ENCODE measurements around the gene TC2N. TPM values are rescaled to one million over a fixed set of nuclear protein-coding genes. Genes with fewer than 3 reads are reported as not detected.

Gene TC2N
- total and polyA plus RNA-seq, 2 of the 4 experiments (the other 2 are of a cell fraction), result 0.03 to 0.18 TPM

- H2BK15ac ChIP-seq (ENCODE audit: low read depth, low read length), result no peak overlapping the region
- in situ Hi-C loops (cut with MboI; ENCODE audit: low sequenced_read_pairs), result no loop called here
- ATAC-seq (ENCODE audit: low read depth) (no peak), DNase-seq (no peak)
- no CpG with 5 or more reads among the region's 3 CpGs for WGBS, 2 experiments (ENCODE audit: extremely low coverage in 2 of 2, insufficient read length in 1 of 2)
- no peak overlapping the region for H2BK20ac ChIP-seq (ENCODE audit: low read depth, low read length)
- no peak overlapping the region for H2BK120ac ChIP-seq (ENCODE audit: low read depth, low read length)
- no peak overlapping the region for H3K4ac ChIP-seq (ENCODE audit: low read depth, low read length)
- no TSS peak for BruUV-seq (replicated peaks)
- H4K91ac ChIP-seq (ENCODE audit: insufficient read depth, low read depth, low read length), result no peak overlapping the region
- no peak overlapping the region for H4K5ac ChIP-seq (ENCODE audit: low read depth, low read length)
- H2AK9ac ChIP-seq (replicated peaks; ENCODE audit: low read depth, low read length, poor library complexity), result no peak overlapping the region
- H4K8ac ChIP-seq (ENCODE audit: low read depth in 2 of 2, low read length in 2 of 2), result no peak overlapping the region
- H3K23ac ChIP-seq (ENCODE audit: low read depth, low read length), result no peak overlapping the region
- H3K4me3 ChIP-seq (ENCODE audit: insufficient read depth, low read depth, low read length), result no peak overlapping the region
- TF ChIP-seq MXI1 (IDR thresholded peaks at IDR 0.05; ENCODE audit: borderline replicate concordance, low read depth, low read length) (no peak), MAZ (IDR thresholded peaks at IDR 0.05; ENCODE audit: borderline replicate concordance, low read depth, low read length) (no peak), CHD1 (IDR thresholded peaks at IDR 0.05; ENCODE audit: low read depth, low read length) (no peak), ELK1 (IDR thresholded peaks at IDR 0.05; ENCODE audit: borderline replicate concordance, low read depth, low read length) (no peak), USF2 (IDR thresholded peaks at IDR 0.05; ENCODE audit: low read depth, low read length) (no peak), RFX5 (IDR thresholded peaks at IDR 0.05; ENCODE audit: low read depth, low read length) (no peak), CTCF (conservative IDR thresholded peaks at IDR 0.05; ENCODE audit: low read depth, low read length) (no peak)
- H3K27me3 ChIP-seq (ENCODE audit: control insufficient read depth, insufficient read depth, low read length), result no peaks in the 10 kb centered on the region
- H3K4me1 ChIP-seq (ENCODE audit: control insufficient read depth, insufficient read depth, low read length), result no peaks in the 10 kb centered on the region
- no peaks in the 10 kb centered on the region for H3K9me3 ChIP-seq (ENCODE audit: control insufficient read depth, insufficient read depth, low read length)
- H3K79me1 ChIP-seq (ENCODE audit: low read depth in 1 of 2, low read length in 2 of 2), result no peaks in the 10 kb centered on the region
- no peaks in the 10 kb centered on the region for H4K20me1 ChIP-seq (ENCODE audit: insufficient read depth, low read length)
- H3K4me2 ChIP-seq (ENCODE audit: low read depth, low read length), result no peak overlapping the region
- no peak overlapping the region for H2AFZ ChIP-seq (replicated peaks; ENCODE audit: low read length, poor library complexity)
- H3K36me3 ChIP-seq (ENCODE audit: control insufficient read depth, insufficient read depth, low read length), result no peaks in the 10 kb centered on the region
- CTCF ChIA-PET, result no interaction called here
- H3K27ac ChIP-seq (ENCODE audit: insufficient read depth, low read length), result no peak overlapping the region
- no peak overlapping the region for H3K56ac ChIP-seq (ENCODE audit: extremely low read depth, insufficient read depth, low read length)
- POLR2A ChIA-PET (ENCODE audit: unreplicated experiment), result no interaction called here
- no peak overlapping the region for H3K14ac ChIP-seq (replicated peaks; ENCODE audit: low read depth, low read length)
- dilution Hi-C loops (cut with HindIII; ENCODE audit: low sequenced_read_pairs, unreplicated experiment), result no loop called here
- H2AK5ac ChIP-seq (ENCODE audit: low read depth, low read length), result no peak overlapping the region
- H3K9me1 ChIP-seq (ENCODE audit: insufficient read depth, low read length), result no peaks in the 10 kb centered on the region
- no peak overlapping the region for H3K18ac ChIP-seq (ENCODE audit: low read depth, low read length)
- intact Hi-C loops (cut with micrococcal nuclease), result no loop called here
- no peak overlapping the region for H2BK5ac ChIP-seq (ENCODE audit: low read depth, low read length, poor library complexity, severe bottlenecking)
- no peak overlapping the region for H3K9ac ChIP-seq (ENCODE audit: low read depth, low read length)
Measured at GRCh38 chr14:91817566-91818325, 49.6 kb downstream of the TC2N start.
